Bone marrow (tissue), 2 donors: ENCODE measurements around the gene KCNK18.
A peak's percentile ranks its signal among the peaks of the same experiment; 100 is the strongest.
"Not testable (repeated sequence)": the region's sequence is repeated elsewhere in the genome, so short reads cannot be mapped to it uniquely, and the experiment has no call there.

ENCODE experiments used
- DNase-seq, 2 donors: peaks; one replicate each; lab custom pipeline; 2025; lab: John Stamatoyannopoulos, UW

Gene KCNK18

DNA sequence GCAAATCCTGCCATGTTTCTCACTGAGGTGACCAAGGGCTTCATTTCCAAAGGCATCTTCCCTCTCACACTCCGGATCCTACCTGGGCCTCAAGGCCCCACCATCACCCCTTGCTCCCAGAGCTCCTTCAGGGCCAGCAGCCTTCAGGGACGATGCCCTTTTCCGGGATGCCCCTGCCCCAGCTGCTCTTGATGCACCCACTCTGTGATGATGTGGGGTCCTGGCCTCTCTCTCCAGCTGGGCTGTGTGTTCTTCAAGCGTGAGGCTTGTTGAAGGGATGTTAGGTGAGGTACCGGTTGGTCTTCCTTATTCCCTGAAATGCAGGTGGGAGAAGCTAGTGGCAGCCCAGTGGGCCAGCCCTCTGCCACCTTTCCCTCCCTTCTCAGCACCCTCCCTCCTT, 25.3 kb downstream of the KCNK18 start:
- DNase-seq: no peak

DNA sequence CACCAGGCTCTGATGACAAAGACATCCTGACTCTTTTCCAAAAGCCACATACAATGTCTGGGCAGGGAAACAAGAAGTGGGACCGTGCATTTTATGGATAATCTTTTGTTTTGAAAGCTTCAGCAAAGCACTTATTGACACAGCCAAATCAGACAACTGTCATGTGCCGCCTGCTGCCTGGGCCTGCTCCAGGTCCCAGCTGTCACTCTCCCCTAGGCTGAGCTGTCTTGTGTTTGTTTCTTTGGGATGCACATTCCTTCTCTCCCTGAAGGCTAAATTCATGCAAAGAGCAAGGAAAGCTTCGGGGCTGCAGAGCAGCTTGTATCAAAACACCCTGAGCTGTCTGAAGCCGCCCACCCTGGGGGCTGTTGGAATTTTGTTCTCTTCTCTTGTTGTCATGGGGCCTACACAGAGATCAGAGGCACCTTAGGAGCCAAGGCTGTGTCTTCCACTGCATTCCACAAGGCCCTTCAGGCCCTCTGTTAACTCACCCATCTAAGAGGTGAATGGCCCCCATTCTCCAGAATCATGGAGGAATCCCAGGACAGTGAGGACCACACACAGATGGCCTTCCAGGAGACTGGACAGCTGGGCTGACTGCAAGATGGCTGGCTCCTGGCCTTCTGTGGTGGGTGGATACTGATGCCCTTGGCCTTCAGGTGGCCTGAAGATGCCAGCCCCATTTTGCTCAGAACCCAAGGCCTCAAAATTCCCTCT, 25.8 kb downstream of the KCNK18 start:
- no peak for DNase-seq

DNA sequence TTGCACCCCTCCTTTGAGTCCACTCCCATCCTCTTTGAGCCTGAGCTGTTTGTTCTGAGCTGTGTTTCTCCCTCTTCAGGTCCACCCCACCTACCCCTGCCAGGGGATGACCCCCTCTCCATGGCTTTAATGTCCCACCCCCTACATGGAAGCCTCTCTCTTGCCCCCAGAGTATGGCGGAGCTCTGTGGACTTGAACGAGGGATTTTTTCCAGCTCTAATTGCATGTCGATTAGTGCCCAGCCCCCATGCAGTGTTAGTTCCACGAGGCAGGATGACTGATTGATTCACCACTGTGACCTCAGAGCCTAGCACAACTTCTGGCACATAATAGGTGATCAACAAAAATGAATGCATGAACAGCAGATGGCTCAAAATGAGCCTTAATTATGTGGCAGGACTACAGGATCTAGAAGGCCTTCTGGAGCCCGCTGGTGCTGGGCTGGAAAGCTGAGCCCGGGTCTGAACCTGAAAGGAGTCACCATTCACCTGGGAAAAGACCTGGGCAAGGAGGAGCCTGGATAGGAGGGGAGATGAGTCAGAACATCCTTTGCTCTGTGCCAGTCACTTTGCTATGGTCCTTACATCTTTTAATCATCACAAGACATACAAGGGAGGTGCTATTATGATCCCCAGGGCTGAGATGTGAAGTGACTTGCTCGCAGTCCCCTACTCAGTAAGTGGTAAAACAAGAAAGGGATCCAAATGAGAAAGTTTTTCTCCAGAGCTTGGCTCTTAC, 26.6 kb downstream of the KCNK18 start:
- no peak for DNase-seq

DNA sequence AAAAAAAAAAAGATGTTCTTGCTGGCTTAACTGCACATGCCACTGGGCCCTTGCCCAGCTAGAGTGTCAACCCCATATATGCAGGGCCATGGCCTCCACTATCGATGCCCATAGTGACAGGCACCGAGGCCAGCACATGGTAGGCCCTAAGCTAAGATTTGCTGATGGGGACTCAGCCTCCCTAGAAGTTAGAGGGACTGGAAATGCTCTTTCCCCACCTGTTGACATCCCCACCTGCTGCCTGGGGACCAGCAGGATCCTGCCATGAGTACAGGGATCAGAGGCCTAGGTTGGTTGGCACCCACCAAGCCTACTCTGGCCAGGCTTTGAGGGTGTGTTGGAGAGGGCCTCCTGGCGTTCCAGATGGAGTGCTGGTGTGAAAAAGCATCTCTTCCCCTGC, 27.6 kb downstream of the KCNK18 start:
- no peak for DNase-seq

DNA sequence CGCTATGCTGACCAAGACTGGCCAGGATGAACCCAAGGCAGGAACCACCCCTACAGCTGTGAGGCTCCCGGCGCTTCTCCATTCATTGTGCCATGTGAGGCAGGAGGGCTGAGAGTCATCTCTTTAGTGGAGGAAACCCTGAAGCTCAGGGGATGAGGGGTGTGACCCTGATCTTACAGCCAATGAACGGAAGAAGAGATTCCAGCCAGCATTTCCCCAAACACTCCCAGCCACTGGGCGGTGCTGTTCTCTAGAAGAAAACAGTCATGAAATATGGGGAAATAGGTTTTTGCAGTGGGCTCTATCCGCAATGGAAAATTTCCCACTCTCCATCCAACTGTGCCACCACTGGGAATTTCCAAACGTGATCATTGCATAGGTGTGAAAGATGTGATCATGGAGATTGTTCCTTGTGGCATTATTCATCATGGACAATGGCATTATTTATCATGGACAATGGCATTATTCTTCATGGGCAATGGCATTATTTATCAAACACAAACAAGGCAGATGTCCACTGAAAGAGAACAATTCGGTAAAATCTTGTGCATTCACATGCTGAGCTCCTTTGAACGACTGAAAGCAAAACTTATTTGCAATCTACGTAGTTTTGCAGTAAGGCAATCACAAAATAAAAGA, 29.6 kb downstream of the KCNK18 start:
- peak in 1 of 2 donors; percentile 17 for DNase-seq

DNA sequence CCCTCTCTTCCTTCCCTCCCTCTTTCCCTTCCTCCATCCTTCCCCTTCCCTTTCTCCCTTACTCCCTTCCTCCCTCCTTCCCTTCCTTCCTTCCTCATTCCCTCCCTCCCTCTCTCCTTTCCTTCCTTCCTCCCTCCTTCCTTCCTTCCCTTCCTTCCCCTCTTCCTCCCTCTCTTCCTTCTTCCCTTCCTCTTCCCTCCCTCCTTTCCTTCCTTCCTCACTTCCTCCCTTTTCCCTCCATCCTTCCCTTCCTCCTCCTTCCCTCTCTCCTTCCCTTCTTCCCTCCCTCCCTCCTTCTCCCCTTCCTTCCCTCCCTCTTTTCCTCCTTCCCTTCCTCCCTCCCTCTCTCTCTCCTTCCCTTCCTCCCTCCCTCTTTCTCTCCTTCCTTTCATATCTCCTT, 30.9 kb downstream of the KCNK18 start:
- no peak for DNase-seq

DNA sequence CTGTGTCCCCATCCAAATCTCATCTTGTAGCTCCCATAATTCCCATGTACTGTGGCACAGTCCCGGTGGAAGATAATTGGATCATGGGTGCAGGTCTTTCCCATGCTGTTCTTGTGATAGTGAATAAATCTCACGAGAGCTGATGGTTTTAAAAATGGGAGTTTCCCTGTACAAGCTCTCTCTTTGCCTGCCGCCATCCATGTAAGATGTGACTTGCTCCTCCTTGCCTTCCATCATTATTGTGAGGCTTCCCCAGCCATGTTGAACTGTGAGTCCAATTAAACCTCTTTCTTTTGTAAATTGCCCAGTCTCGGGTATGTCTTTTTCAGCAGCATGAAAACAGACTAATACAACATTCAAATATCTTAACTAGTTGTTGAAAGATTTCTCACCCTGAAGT, 32.8 kb downstream of the KCNK18 start:
- DNase-seq: not testable (repeated sequence)

DNA sequence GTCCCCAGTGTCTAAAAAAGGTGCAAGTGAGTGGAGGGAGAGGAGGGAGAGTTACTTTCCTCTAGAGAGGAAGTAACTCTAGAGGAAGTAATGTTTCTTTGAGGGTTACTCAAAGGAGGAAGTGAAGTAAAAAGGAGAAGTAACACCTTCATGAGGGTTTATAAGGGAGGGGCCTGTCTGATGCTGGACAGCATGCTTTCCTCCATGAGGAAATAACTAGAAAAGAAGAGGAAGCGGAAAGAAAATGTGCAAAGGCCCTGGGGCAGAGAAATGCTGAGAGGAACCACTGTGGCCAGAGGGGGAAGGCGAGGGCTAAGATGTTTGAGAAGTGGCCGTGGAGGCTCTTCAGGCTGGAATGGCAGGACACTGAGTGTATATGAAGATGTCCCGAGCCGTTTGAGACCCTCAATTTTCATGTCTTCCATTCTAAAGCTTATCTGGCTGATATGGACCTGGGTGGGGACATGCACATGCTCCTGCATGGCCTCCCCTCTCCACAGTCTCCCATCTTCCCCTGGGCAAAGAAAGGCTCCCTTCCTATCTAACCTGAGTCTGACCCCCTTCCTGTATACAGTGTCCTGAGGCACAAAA, 40.2 kb downstream of the KCNK18 start:
- no peak for DNase-seq

DNA sequence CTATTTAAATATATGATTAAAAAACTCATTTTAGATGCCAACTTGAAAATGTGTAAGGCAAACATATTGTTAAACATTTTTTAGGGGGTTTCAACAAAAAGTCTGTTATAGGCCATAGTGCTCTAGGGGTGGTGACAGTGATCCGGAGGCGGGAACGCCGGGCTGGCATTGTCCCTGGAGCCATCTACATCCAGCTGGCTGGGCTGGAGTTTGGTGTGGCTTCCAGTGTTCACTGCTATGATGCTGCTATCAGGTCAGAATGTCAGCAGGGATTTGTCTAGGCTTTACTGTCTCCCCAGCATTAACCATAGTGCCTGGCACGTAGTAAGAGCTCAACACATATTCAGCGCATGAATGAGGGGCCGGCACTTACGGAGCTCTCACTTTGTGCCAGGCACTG, 41.8 kb downstream of the KCNK18 start:
- DNase-seq: no peak

DNA sequence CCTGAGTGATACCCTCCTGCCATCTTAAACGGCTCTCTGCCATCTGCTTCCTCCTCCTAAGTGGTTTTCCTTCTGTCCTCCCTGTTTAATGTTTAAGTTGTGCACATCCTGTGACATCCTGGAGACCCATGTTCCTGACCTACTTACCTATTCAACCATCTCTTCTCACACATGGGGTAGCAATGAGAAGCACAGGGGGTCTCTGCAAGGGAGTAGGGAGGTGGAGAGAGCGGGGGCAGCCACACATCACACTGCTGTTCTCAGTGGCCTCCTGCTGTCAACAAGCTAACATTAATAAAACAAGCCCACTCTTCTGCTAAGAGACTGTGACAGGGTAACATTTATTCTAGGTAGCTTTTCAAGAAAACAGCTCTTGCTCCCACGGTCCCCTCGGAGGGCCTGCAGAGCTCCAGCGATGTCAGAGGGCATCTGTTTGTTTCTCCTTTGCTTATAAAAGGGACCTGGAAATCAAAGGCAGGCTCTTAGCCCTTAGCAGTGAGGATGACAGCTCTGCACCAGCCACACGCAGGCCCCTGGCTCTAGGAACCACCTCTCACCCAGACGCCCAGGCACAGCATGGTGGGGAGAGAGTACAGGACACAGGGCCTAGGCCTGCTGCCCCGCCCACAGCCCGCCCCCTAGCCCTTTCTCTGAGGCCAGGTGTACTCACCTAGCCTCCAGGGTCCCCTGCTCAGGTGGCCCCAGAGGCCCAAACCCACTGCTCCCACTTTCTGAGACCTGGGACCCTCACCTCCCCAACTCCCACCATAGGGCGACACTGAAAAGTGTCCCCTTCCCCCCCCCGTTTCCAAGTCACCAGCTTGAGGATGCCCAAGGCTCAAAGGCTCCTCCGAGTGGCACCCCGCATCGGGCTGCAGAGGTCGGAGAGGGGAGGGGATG, 42.7 kb downstream of the KCNK18 start:
- DNase-seq: no peak

DNA sequence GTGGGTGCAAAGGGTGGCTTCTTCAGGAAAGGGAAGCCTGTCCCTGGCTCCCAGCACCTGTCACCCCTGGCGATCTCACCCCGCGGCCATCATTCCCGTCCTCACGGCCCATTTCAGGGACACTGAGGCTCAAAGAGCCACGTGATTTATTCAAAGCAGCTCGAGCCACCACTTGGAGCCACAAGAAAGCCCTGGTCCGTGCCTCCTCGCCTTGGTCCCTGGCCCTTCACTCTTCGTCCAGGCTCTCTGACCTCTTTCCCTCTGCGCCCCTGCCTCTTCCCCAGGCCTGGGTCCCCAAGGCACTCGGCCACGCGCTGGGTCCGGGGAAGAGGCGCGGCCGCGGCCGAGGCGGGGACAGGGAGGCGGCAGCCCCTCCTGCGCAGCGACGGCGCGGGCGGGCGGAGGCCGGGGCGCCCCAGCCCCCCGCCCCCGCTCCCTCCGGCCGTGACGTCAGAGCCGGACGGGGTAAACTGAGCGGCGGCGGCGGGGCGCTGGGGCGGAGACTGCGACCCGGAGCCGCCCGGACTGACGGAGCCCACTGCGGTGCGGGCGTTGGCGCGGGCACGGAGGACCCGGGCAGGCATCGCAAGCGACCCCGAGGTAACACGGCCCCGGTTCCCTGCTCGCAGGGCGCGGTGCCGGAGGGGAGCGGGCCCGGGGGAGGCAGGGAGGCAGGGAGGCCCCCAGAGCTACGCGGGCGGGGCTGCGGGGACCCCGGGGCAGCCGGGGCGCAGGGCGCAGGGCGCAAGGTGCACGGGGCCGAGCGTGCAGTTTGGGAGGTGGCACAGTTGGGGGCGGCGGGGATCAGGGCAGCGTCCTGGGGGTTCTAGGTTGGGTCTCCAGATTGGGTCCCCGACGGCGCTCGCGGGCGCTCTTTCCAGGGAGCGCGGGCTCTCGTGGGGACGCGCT, 43.6 kb downstream of the KCNK18 start, which contains the start of gene SLC18A2:
SLC18A2 (plus strand) TSS at position 494 of the 909 bp plus-strand sequence. CDS start 580 bp downstream, outside the sequence.
- no peak for DNase-seq

DNA sequence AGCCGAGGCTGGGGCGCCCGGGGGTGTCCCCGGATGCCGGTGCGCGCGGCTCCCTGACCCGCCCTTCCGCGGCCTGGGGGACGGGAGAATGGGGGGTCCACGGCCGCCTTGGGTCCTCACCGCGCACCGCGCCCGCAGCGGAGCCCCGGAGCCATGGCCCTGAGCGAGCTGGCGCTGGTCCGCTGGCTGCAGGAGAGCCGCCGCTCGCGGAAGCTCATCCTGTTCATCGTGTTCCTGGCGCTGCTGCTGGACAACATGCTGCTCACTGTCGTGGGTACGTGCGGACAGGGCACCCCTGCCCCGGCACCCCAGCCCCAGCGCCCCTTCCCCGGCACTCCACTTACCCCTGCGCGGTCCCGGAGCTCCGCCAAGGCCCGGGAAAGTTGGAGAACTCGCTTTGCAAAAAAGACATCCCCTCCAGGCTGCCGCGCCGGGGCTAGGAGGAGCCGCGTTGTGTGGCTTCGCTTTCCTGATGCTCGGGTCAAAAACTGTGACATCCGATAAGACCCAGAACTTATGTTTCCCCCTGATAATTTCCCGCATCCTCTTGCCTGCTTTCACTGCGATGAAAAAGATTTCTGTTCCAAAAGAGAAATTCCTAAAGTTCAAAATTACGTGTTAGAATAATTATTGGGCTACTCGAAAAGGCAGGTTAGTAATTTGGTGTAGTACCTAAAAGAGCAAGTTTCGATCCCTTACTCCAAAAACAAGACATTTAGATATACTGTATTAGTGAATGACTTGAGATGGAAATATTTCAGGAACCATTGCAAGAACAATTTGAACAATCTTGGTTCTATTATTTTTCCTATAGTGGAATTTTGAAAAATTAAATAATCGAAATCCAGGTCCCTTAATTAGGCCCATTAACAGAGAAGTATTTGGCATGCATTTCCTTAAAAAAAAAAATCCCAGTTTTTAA, 44.5 kb downstream of the KCNK18 start:
- no peak for DNase-seq

DNA sequence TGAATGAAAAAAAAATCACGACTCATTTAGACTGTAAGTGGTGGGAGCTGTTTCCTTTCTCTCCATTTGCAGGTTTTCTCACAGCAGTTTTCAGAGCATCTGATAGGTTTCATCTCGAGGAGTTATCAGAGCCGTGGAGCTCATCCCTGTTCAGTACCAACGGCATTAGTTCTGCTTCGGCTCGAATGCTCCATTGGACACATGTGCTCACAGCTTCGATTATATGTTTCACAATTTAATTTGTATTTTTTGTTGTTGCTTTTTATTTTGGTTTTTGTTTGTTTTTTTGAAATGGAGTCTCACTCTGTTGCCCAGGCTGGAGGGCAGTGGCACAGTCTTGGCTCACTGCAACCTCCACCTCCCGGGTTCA, 45.2 kb downstream of the KCNK18 start:
- DNase-seq: no peak

DNA sequence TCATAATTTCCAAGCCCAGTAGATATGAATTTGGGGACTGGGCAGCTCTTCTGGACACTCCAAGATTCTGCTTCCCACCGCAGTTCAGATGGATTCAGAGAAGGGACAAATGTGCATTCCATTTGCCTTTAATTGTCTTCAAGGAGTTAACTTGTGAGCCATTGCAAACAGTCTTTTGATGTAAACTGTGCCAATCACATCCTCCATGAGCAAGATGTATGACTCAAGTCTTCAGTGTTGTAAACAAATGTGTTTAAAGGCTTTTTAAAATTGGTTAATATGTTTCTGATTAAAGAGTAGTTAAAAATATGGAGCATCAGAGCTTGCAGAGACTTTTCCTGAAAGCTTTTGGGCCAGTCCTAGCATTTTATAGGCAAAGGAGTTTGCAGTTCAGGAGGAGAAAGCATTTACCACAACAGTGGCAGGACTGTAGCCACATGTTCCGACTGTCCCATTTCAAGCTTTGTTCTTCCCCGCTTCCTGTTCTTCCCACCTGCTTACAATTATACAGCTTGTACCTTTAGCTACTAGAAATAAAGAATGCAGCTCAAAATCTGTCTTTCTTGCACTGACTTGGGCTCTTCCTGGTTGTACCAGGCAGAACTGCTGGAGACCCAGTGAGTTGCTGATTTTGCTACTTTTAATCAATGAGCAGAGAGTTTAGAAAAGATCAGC, 49.8 kb downstream of the KCNK18 start:
- DNase-seq: no peak

DNA sequence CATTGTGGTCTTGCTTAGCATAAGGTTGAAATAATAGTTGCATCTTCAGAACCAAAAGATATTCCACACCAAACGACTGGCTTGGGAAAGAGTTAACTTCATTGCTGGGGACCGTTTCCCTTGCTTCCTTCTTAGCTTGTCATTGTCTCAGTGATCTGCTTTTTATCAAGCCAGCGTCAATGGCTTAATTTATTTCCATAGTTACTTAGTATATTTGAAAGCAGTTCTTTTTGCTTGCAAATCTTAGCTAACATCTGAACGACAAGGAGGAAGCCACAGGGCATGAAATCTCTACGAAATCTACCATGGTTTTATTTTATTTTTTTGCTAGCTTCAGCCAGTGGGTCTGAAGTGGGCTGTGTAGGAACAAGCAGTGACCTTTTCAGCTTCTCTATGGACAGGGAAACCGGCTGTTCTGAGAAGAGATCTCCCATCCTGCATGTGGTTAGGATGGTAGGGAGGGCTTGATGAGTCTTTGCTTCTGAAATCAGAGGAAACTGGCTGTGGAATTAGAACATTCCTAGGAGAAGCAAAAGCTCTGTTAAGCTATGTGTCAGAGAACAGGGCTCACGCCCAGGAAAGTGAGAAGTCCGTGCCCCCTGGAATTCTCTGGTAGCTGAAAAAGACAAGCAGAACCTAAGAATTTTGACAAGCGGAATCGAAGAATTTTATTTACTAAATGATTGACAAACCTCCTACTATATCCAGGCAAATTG, 51.6 kb downstream of the KCNK18 start:
- no peak for DNase-seq

DNA sequence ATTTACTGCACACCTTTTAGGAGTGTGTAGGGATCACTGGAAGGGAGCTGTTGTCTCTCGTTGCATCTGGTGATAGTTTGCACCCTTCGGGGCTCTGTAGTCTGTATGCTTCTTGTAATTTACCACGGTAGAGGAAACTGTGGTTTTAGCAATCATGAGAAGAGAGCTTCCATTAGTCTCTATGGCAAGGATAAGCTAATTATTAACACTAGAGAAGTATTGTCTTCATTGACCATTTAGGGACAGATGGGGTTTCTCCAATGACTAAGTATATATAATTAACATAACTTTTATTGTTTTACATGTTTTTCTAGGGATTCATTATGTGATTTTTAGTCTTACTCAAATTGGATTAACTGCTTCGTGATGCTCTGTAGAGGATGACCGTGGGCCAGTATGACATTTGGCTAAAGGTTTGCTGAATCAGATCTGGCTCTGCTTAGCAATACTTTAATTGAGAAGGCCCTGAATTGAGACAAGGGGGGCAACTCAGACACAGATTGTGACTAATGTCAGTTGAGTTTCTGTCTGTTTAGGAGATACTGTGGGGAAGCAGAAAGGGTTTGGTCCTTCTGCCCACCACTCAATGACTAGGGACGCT, 52.3 kb downstream of the KCNK18 start:
- no peak for DNase-seq

DNA sequence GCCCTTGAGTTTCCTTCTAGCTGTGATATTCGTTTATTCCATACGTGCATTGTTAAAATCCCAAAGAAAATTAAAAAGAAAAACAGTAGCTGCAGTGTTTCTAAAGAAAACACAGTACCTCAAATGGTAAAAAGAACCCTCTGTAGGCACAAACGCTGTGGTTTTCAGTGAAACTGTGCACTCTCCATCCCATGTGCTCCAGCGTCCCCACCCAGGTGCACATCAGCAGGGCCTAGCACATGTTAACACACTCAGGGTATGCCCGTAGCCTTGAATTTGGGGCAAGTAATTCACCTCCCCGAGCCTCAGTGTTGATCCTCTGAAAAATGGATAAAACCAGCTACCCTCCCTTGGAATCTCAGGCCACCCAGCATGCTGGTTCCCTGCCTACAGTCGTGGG, 53.1 kb downstream of the KCNK18 start:
- DNase-seq: no peak

DNA sequence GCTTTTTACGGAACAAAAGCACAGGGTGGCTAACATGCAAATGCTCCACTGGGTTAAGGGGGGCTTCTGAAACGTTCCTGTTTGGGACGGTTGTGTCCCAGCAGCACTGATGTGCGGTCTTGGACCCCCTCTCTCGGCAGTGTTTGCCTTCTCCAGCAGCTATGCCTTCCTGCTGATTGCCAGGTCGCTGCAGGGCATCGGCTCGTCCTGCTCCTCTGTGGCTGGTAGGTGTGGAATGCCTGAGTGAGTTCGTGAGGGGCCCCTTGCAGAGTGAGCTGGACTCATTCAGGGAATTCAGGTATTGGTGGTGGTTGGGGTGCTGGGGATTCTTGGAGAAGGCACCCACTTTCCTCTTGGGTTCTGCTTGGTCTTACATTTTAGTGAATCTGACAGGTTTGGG, 56.6 kb downstream of the KCNK18 start:
- no peak for DNase-seq
